CD4-positive, alpha-beta T cell treated with Interleukin-6 for 4 hours (primary cell): ENCODE measurements around the gene FAM3C.

Source experiments
- DNase-seq: peaks from one replicate; pipeline ENCODE4 v3.0.0-alpha.2; 2020; ENCODE audit warnings: mixed read lengths

Gene FAM3C

GRCh38 chr7:121376979-121377378 is 19.1 kb downstream of the FAM3C start:
- no peak for DNase-seq

GRCh38 chr7:121373177-121373576 is 22.9 kb downstream of the FAM3C start:
- no peak for DNase-seq

GRCh38 chr7:121372376-121373010 is 23.6 kb downstream of the FAM3C start:
- DNase-seq = no peak

GRCh38 chr7:121371883-121372282 is 24.2 kb downstream of the FAM3C start:
- no peak for DNase-seq

GRCh38 chr7:121371367-121371766 is 24.7 kb downstream of the FAM3C start:
- no peak for DNase-seq

GRCh38 chr7:121369462-121369861 is 26.6 kb downstream of the FAM3C start:
- no peak for DNase-seq

GRCh38 chr7:121366852-121367431 is 29.2 kb downstream of the FAM3C start:
- peak; percentile 57 for DNase-seq

- DNase-seq = no peak
These were observed 35.5 kb downstream of the FAM3C start for GRCh38 chr7:121360564-121360963.

- DNase-seq = no peak
These were observed 40.5 kb downstream of the FAM3C start for GRCh38 chr7:121355574-121355973.

- no peak for DNase-seq
These were observed 43.8 kb downstream of the FAM3C start for GRCh38 chr7:121352323-121352722.

- no peak for DNase-seq
These were observed 44.4 kb downstream of the FAM3C start for GRCh38 chr7:121351682-121352081.

GRCh38 chr7:121344497-121344896 is 51.6 kb downstream of the FAM3C start:
- no peak for DNase-seq

GRCh38 chr7:121344093-121344492 is 52.0 kb downstream of the FAM3C start:
- no peak for DNase-seq

GRCh38 chr7:121343302-121343701 is 52.8 kb downstream of the FAM3C start:
- DNase-seq = no peak

- DNase-seq = no peak
These were observed 53.5 kb downstream of the FAM3C start for GRCh38 chr7:121342631-121343030.

GRCh38 chr7:121341933-121342332 is 54.2 kb downstream of the FAM3C start:
- no peak for DNase-seq

- DNase-seq = no peak
These were observed 57.0 kb downstream of the FAM3C start for GRCh38 chr7:121339082-121339481.

GRCh38 chr7:121337398-121337797 is 58.7 kb downstream of the FAM3C start:
- no peak for DNase-seq

GRCh38 chr7:121336579-121336978 is 59.5 kb downstream of the FAM3C start:
- no peak for DNase-seq

- DNase-seq = no peak
These were observed 61.0 kb downstream of the FAM3C start for GRCh38 chr7:121334875-121335648.

- no peak for DNase-seq
These were observed 61.7 kb downstream of the FAM3C start for GRCh38 chr7:121334376-121334775.

- no peak for DNase-seq
These were observed 64.5 kb downstream of the FAM3C start for GRCh38 chr7:121331574-121331973.

- no peak for DNase-seq
These were observed 65.1 kb downstream of the FAM3C start for GRCh38 chr7:121331048-121331447.
